ENCODE data around the gene PRMT7.
A peak's percentile ranks its signal among the peaks of the same experiment; 100 is the strongest.

Gene PRMT7

GRCh38 chr16:68363658-68364521 lies 53.1 kb downstream of the PRMT7 start:
- DNase-seq (ENCODE audit: low spot score), result no peak

GRCh38 chr16:68364561-68364998 lies 53.8 kb downstream of the PRMT7 start:
- DNase-seq (ENCODE audit: low spot score), result no peak

- no peak for DNase-seq (ENCODE audit: low spot score)
Observed at GRCh38 chr16:68365167-68365817, 54.5 kb downstream of the PRMT7 start.

- no peak for DNase-seq (ENCODE audit: low spot score)
Observed at GRCh38 chr16:68366062-68366461, 55.2 kb downstream of the PRMT7 start.

GRCh38 chr16:68367030-68367429 lies 56.2 kb downstream of the PRMT7 start:
- DNase-seq (ENCODE audit: low spot score), result peak; percentile 26

GRCh38 chr16:68367440-68367839 lies 56.6 kb downstream of the PRMT7 start:
- no peak for DNase-seq (ENCODE audit: low spot score)

DNA sequence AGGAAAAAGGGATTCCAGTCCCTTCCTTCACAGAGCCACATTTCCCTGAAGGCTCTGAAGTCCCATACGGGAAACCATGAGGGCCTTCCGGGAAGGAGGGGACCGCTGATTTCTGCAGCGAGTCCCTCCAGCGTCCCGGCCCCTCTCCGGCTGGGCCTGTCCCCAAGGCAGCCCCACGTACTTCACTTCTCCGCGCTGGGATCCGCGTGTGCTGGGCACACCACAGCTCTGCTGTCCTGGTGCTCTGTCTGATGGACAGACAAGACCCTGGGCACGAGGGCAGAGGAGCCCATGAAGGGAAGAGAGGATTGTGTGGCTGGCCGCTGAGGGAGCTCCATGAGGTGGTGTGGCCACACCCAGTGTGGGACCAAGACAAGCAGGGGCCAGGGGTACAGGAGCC lies 57.1 kb downstream of the PRMT7 start:
- no peak for DNase-seq (ENCODE audit: low spot score)

GRCh38 chr16:68368301-68368888 lies 57.6 kb downstream of the PRMT7 start:
- no peak for DNase-seq (ENCODE audit: low spot score)

DNA sequence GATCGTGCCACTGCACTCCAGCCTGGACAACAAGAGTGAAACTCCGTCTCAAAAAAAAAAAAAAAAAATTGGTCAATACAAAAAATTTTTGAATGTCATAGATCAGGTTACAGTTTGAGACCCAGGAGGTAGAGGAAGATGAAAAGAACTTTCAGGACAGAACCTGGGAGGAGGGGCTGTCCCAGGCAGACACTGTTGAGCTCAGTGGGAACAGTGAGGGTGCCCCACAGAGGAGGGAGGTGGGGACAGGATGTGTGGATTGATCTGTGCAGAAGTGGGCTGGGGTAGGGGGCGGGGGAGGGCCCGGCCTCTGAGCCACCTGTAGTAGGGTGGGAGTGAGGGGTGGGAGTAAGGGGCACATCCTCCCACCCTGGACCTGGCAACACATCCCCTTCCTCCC lies 58.3 kb downstream of the PRMT7 start:
- DNase-seq (ENCODE audit: low spot score), result no peak

DNA sequence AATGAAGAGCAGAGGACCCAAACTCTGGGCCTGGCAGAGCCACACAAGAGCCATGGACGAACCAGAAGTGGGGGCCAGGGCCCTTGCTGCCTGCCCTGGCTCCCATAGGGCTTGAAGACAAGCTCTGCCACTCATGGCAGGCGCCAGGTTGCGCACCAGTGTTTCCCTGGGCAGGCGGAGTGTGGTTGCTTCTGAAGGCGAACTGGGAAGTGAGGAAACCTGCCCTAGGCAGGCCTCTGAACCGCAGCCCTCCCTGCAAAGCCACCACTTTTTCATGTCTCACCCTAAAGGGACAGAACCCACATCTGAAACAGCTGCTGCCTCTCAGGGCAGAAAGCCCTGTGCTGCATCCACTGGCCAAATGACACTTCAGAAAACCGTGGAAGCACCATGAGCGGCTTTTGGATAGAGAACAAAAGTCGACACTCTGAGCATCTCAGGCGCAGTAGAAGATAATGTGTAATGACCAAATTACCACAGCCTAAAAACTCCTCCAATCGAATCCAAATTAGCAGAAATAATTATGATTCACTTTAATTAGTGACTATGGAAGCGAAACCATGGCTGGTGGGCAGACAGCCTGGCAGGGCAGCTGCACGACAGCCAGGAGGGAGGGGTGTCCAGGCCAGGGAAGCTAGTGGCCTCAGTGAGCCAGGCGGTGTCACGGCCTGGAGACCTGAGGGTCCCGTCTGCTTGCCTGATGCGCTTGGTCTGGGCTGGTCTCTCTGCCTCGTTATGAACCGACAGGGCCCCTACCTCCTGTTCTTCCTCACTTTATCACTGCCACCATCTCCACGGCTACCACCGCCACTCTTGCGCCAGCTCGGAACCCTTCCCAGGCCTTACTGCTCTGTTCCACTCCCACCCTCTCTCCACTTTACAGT lies 59.1 kb downstream of the PRMT7 start:
- no peak for DNase-seq (ENCODE audit: low spot score)

- no peak for DNase-seq (ENCODE audit: low spot score)
Observed at GRCh38 chr16:68370581-68371275, 59.9 kb downstream of the PRMT7 start.

DNA sequence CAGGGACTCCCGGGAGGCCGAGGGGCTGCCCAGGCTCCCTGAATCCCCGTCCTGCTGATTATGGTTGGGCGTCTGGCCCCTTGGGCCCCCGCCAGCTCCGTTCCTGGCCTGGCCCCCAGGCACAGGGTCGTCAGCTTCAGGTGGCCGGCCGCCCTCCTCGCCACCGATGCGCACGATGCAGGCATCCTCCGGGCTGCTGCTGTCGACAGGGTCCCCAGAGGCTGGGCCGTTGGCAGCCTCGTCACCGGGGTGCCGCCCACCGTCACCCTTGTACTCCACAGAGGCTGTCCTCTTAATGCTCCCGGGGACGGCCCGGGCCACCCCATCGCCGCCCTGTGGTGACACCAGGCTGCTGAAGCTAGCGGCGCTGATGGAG lies 60.4 kb downstream of the PRMT7 start:
- no peak for DNase-seq (ENCODE audit: low spot score)

DNA sequence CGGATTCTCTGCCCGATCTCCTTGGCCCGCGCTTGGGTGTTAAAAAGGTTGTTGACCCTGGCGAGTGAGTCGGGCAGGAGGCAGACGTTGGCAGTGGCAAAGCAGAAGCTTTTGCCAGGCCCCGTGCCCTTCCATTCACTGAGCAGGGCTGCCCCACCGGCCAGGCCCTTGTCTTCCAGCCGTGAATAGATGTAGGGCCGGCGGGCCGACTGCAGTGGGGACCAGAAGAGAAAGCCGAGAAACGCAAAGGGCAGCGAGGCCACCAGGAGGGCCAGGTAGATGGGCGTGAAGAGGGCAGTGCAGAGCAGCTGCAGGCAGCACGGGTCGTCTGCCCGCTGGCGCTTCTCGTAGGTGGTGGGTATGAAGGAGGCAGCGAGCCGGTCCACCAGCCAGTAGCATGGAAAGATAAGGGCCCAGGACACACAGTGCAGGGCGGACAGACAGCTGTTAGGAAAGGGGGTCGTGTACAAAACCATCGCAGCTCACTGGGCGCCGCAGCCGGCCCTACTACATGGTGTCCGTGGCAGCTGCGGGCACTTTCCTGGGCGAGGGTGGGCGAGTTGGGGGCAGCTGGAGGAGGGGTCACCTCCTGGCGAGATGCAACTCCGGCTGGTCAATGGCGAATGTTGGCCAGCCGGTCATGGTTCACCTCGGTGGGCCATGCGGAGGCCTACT lies 61.0 kb downstream of the PRMT7 start:
- no peak for DNase-seq (ENCODE audit: low spot score)

GRCh38 chr16:68372381-68372720 lies 61.5 kb downstream of the PRMT7 start:
- DNase-seq (ENCODE audit: low spot score), result no peak

- DNase-seq (ENCODE audit: low spot score), result no peak
Observed at GRCh38 chr16:68372806-68373205, 62.0 kb downstream of the PRMT7 start.

- DNase-seq (ENCODE audit: low spot score), result no peak
Observed at GRCh38 chr16:68373528-68374245, 62.9 kb downstream of the PRMT7 start.

DNA sequence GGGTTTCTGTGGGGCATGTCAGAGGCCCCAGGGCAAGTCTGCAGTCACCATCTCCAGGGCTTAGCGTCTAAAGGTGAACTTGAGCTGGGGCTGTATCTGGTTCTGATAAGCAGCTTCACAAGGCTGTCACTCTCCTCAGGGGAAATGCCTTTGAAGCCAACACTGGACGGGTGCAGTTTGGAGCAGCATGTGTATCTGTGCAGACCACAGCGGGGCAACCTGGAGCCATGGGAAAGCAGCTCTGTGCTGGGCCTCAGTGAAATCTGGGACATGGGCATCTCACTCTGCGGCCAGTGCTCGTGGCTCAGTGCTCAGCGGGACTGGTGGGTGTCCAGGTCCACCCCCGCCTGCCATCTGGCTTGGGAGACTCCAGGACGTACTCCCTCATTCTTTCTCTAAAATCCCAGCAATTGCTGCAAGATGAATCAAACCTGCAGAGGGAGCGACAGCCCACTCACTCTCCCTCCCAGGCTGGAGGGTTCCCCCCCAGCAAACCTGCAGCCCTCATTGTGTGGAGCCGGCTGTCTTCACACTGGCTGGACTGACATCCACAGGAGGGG lies 63.5 kb downstream of the PRMT7 start:
- DNase-seq (ENCODE audit: low spot score), result no peak

DNA sequence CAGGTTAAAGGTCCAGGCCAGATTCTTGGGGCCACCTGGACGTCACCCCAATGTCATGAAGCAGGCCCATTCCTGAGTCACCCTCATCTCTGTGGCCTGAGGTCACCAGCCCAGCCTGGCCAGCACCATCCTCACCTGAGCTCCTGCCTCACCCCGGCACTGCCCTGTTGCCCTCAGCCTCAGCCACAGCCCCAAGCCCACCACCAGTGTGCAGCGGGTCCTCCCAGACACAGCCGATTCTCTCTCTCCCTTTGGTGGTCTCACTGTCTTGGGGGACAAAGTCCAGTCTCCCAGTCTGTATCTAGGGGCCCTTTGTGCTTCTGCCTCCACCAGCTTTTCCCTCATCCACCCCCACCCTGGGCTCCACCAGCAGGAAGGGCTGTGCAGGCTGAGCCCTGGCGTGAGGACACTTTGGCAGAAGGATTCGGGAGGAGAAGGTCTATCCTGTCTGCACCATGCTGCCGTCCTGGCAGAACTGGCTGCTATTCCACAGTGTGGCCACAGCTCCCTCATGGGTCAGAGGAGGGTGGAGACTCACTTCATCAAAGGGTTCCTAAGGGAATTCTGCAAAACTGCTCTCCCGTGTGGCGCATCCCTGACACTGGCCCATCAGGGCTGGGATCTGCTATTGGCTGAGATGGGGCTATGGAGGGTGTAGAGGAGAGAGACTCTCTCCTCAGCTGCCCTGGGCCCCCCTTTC lies 64.3 kb downstream of the PRMT7 start:
- DNase-seq (ENCODE audit: low spot score), result no peak

DNA sequence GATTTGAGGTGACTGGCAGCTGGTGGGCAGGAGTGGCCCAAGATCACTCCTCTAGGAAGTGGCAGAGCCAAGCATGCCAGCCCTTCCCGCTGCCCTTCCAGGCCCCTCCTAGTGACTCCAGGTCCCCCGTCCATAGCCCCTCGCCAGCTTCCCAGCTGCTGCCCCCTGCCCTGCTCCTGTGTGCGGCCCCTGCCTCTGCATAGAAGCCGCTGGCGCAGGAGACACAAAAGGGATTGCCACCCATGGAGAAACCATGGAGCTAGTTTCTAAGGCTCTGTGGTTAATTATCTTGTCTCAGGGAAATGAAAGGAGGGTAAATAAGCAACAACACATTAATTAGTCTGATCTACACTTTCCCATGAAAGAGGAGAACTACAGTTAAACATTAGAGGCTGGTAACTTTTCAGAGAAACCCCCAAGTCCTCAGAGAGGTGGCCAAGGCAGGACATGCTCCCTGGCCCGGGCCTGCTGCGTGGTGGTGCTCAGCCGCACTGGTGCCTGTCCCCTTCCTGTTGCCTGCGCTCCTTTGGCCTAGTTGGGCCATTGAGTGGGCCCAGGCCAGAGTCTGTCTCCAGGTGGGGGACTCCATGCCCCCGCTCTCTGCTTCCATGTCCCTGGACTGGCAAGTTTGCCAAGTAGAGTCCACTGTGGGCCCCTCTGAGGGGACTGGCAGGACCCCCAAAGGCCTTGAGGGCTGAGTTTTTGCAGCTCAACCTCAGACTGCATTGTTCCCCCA lies 65.2 kb downstream of the PRMT7 start:
- DNase-seq (ENCODE audit: low spot score), result no peak
